Stimulated activated CD4-positive, alpha-beta T cell treated with anti-CD3 and anti-CD28 coated beads, TNF-alpha, amount 100 ng/mL, for 24 hours (primary cell): Measurements from ENCODE around the gene CD55.
"Not testable (repeated sequence)": the region's sequence is repeated elsewhere in the genome, so short reads cannot be mapped to it uniquely, and the experiment has no call there.

Experiments used
- DNase-seq, 3 experiments: peaks; one replicate each; pipeline ENCODE4 v3.0.0-alpha.2; 2020; ENCODE audit warnings: low read depth in 3 of 3

CD55 gene

GRCh38 chr1:207305489-207305873, 16.0 kb upstream of the CD55 start:
- no peak for DNase-seq

GRCh38 chr1:207306023-207306422, 15.5 kb upstream of the CD55 start:
- no peak for DNase-seq

GRCh38 chr1:207306603-207307002, 14.9 kb upstream of the CD55 start:
- DNase-seq: no peak

GRCh38 chr1:207308451-207309190, 12.9 kb upstream of the CD55 start:
- DNase-seq: no peak

GRCh38 chr1:207309745-207310273, 11.7 kb upstream of the CD55 start:
- no peak for DNase-seq

GRCh38 chr1:207311888-207312603, 9.4 kb upstream of the CD55 start:
- DNase-seq: no peak

GRCh38 chr1:207312604-207312920, 8.9 kb upstream of the CD55 start:
- DNase-seq: no peak

- DNase-seq: no peak
Observed at GRCh38 chr1:207313131-207313530, 8.3 kb upstream of the CD55 start.

- no peak for DNase-seq
Observed at GRCh38 chr1:207314816-207315215, 6.7 kb upstream of the CD55 start.

GRCh38 chr1:207315435-207315834, 6.0 kb upstream of the CD55 start:
- no peak for DNase-seq

- DNase-seq: no peak
Observed at GRCh38 chr1:207316141-207316540, 5.3 kb upstream of the CD55 start.

- DNase-seq: no peak
Observed at GRCh38 chr1:207316622-207317391, 4.7 kb upstream of the CD55 start.

- DNase-seq: no peak
Observed at GRCh38 chr1:207317561-207317960, 3.9 kb upstream of the CD55 start.

GRCh38 chr1:207318072-207318619, 3.3 kb upstream of the CD55 start:
- no peak for DNase-seq

- no peak for DNase-seq
Observed at GRCh38 chr1:207319199-207319598, 2.3 kb upstream of the CD55 start.

GRCh38 chr1:207320105-207320504, 1.4 kb upstream of the CD55 start:
- DNase-seq: not testable (repeated sequence)

GRCh38 chr1:207321790-207322645, 540 bp downstream of the CD55 start:
- DNase-seq: no peak

- DNase-seq: no peak
Observed at GRCh38 chr1:207323425-207324225, 2.1 kb downstream of the CD55 start.

- DNase-seq: no peak
Observed at GRCh38 chr1:207328004-207328403, 6.5 kb downstream of the CD55 start.

GRCh38 chr1:207328908-207329440, 7.5 kb downstream of the CD55 start:
- DNase-seq: no peak
